Muscle of leg (tissue), 11 donors: ENCODE results near the gene KCNK18. TPM values are rescaled to one million over a fixed set of nuclear protein-coding genes. Genes with fewer than 3 reads are reported as not detected.
A peak's percentile ranks its signal among the peaks of the same experiment; 100 is the strongest.

Experiments
- DNase-seq: peaks from one replicate; pipeline ENCODE4 v3.0.0; 2013
- H3K27ac ChIP-seq: one replicate; pipeline ENCODE4 v1.5.1; 2013; ENCODE audit warnings: mild to moderate bottlenecking, low read length, control low read depth
- H3K27me3 ChIP-seq: one replicate; pipeline ENCODE4 v1.6.1; 2013; ENCODE audit warnings: low read length; ENCODE audit not compliant: control insufficient read depth, insufficient read depth
- H3K36me3 ChIP-seq: one replicate; pipeline ENCODE4 v1.6.1; 2013; ENCODE audit warnings: low read length; ENCODE audit not compliant: control insufficient read depth, insufficient read depth
- H3K4me1 ChIP-seq: one replicate; pipeline ENCODE4 v1.6.1; 2013; ENCODE audit warnings: low read length; ENCODE audit not compliant: control insufficient read depth, insufficient read depth
- H3K4me3 ChIP-seq: one replicate; pipeline ENCODE4 v1.5.1; 2013; ENCODE audit warnings: low read length, control low read depth
- H3K9me3 ChIP-seq: replicated peaks from 2 replicates; pipeline ENCODE4 v1.6.1; 2013; ENCODE audit warnings: low read depth, low read length; ENCODE audit not compliant: control insufficient read depth
- WGBS: methylation state at CpG from one replicate; pipeline ENCODE4 v1.1.5; 2013; ENCODE audit warnings: missing lambda C conversion rate; ENCODE audit not compliant: insufficient coverage; 5-methylcytosine and 5-hydroxymethylcytosine counted together
- polyA plus RNA-seq, 8 donors: library from polyadenylated mRNA; unstranded; fragments of 120-200 nt; gene quantifications; one replicate each; pipeline versions ENCODE4 v1.2.1 to v1.2.3, GENCODE V29; 2013; ENCODE audit warnings: inconsistent platforms in 1 of 8, low replicate concordance in 1 of 8; ENCODE audit not compliant: insufficient read length in 8 of 8, insufficient read depth in 1 of 8
- total RNA-seq: library from RNA; stranded (reverse); fragments of 120-200 nt; gene quantifications from one replicate; pipeline ENCODE4 v1.2.4, GENCODE V29; 2013

Gene KCNK18
- total and polyA plus RNA-seq, 9 donors, result not detected

- no peaks in the 10 kb centered on the region for H3K9me3 ChIP-seq
- WGBS, result 10% methylated on average over 4 of the region's 16 CpGs
- H3K4me3 ChIP-seq, result no peak overlapping the region
- no peak for DNase-seq
- H3K27ac ChIP-seq, result no peak overlapping the region
- peaks cover 91% of the 10 kb centered on the region for H3K27me3 ChIP-seq
- no peaks in the 10 kb centered on the region for H3K36me3 ChIP-seq
- peaks cover 33% of the 10 kb centered on the region for H3K4me1 ChIP-seq
Measured at GRCh38 chr10:117163954-117164548, 33.2 kb upstream of the KCNK18 start.

- WGBS, result 0% methylated on average over 18 of the region's 32 CpGs
Measured at GRCh38 chr10:117164592-117165537, 32.4 kb upstream of the KCNK18 start.

DNA sequence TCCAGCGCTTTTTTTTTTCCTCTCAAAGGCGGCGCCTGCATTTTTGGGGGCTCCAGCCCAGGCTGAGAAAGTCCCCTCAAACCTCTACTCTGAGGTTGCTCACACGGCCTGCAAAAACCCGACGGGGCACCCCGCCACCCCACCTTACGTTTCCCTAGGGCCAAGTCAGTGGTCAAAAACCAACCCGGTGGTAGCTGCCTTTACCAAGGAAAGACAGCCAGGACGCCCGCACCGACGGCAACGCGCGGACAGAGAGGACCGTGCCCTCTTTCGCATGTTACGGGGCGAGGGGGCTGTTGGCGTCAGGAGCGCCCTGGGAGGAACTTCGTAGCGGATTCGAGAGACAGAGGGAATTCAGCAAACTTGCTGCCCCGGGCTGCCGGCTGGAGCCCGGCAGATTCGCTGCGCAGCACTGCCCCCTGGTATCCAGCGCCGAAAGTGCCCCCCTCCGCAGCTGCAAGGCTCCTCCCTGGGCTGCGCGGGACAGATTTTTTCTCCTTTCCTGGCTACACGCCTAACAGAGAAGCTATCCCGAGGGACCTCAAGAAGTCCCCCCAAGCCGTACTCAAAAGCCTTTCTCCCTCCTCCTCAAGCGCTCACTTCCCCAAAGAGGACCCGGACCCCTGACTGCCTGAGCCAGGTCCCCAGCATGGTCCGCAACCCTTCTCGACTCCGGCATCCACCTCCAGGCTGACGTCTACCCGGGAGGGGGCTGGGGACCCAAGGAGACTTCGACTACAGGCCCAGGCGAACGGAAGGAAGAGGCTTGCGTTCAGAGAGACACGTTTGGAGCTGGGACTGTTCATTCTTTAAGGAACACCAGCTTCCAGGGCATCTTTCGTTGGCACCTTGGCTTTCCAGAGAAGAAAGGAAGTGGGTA, 31.5 kb upstream of the KCNK18 start:
- H3K4me3 ChIP-seq, result no peak overlapping the region
- peak; percentile 22 for DNase-seq
- H3K27ac ChIP-seq, result no peak overlapping the region
- WGBS, result under 1% methylated on average over 48 of the region's 51 CpGs
- peaks cover 33% of the 10 kb centered on the region for H3K4me1 ChIP-seq
- H3K36me3 ChIP-seq, result no peaks in the 10 kb centered on the region
- no peaks in the 10 kb centered on the region for H3K9me3 ChIP-seq
- peaks cover 89% of the 10 kb centered on the region for H3K27me3 ChIP-seq

More at GRCh38 chr10:117164592-117165537, 32.4 kb upstream of the KCNK18 start:
- DNase-seq, result no peak
- Histone ChIP-seq H3K9me3 (no peaks in the 10 kb centered on the region), H3K4me3 (no peak overlapping the region), H3K27me3 (peaks cover 91% of the 10 kb centered on the region), H3K36me3 (no peaks in the 10 kb centered on the region), H3K27ac (no peak overlapping the region), H3K4me1 (peaks cover 33% of the 10 kb centered on the region)

- H3K27me3 ChIP-seq, result peaks cover 88% of the 10 kb centered on the region
- DNase-seq, result no peak
- no peaks in the 10 kb centered on the region for H3K9me3 ChIP-seq
- WGBS, result 6% methylated on average over 34 of the region's 41 CpGs
- no peak overlapping the region for H3K27ac ChIP-seq
- no peaks in the 10 kb centered on the region for H3K36me3 ChIP-seq
- no peak overlapping the region for H3K4me3 ChIP-seq
- peaks cover 33% of the 10 kb centered on the region for H3K4me1 ChIP-seq
Measured at GRCh38 chr10:117166418-117167345, 30.6 kb upstream of the KCNK18 start.

DNA sequence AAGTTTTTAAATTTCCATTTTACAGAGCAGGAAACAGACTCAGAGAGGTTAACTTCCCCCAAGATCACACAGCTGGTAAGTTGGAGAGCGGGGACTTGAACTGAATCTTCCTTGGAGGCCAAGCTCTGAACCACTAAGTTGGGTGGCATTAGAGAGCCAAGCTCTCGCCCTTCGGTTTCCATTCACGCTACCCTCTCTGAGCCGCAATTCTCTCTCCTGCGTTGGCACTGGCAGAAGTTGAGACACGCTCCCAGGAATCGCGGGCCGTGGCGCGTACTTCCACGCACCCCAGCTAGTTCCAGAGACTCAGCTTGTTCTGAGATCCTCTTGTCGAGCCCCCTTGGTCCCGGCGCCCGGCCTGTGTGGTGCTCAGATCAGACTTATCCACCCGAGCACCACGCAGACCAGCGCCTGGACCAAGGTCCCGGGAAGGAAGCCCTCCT, 29.9 kb upstream of the KCNK18 start:
- H3K9me3 ChIP-seq, result no peaks in the 10 kb centered on the region
- H3K4me3 ChIP-seq, result no peak overlapping the region
- peaks cover 88% of the 10 kb centered on the region for H3K27me3 ChIP-seq
- DNase-seq, result no peak
- peaks cover 33% of the 10 kb centered on the region for H3K4me1 ChIP-seq
- no peak overlapping the region for H3K27ac ChIP-seq
- WGBS, result 8% methylated on average over 18 of the region's 21 CpGs
- H3K36me3 ChIP-seq, result no peaks in the 10 kb centered on the region

GRCh38 chr10:117167789-117168674, 29.3 kb upstream of the KCNK18 start:
- Histone ChIP-seq H3K9me3 (no peaks in the 10 kb centered on the region), H3K36me3 (no peaks in the 10 kb centered on the region), H3K27me3 (peaks cover 87% of the 10 kb centered on the region), H3K4me3 (no peak overlapping the region), H3K27ac (no peak overlapping the region), H3K4me1 (peaks cover 30% of the 10 kb centered on the region)
- peak; percentile 49 for DNase-seq
- WGBS, result under 1% methylated on average over 61 of the region's 75 CpGs

- Histone ChIP-seq H3K9me3 (no peaks in the 10 kb centered on the region), H3K27ac (no peak overlapping the region), H3K36me3 (no peaks in the 10 kb centered on the region), H3K4me1 (peaks cover 23% of the 10 kb centered on the region), H3K27me3 (peaks cover 87% of the 10 kb centered on the region), H3K4me3 (no peak overlapping the region)
- whole genome bisulfite sequencing, result 3% methylated on average over 17 of the region's 25 CpGs
- no peak for DNase-seq
Measured at GRCh38 chr10:117168729-117169128, 28.6 kb upstream of the KCNK18 start.

- no peak for DNase-seq
- H3K4me1 ChIP-seq, result peaks cover 22% of the 10 kb centered on the region
- peaks cover 87% of the 10 kb centered on the region for H3K27me3 ChIP-seq
- H3K9me3 ChIP-seq, result no peaks in the 10 kb centered on the region
- no peaks in the 10 kb centered on the region for H3K36me3 ChIP-seq
- H3K27ac ChIP-seq, result no peak overlapping the region
- 14% methylated on average over 2 of the region's 2 CpGs for WGBS
- H3K4me3 ChIP-seq, result no peak overlapping the region
Measured at GRCh38 chr10:117169480-117169879, 27.8 kb upstream of the KCNK18 start.
